Left ventricle myocardium superior (tissue), 1 donor: ENCODE data around the gene JADE1. TPM values are rescaled to one million over a fixed set of nuclear protein-coding genes. Genes with fewer than 3 reads are reported as not detected.

Source experiments
- ATAC-seq: fragments of 200-7000 bp; cut with Tn5 transposase; one replicate; pipeline ENCODE4 v1.9.1; 2020; ENCODE audit warnings: mild to moderate bottlenecking, moderate library complexity
- DNase-seq: peaks from one replicate; pipeline ENCODE4 v3.0.0-alpha.2; 2020
- intact Hi-C: fragments of 100-400 bp; cut with micrococcal nuclease; formaldehyde crosslinking; loops from one replicate; pipeline ENCODE4 v1.11.0; 2022
- total RNA-seq: library from RNA; stranded (reverse); fragmentation: NEBNext Ultra II Directional; extraction: Animal tissue kit (Norgen Biotek cat#: 25700); gene quantifications from one replicate; pipeline ENCODE4 v1.2.1, GENCODE V29; 2021
- donor health status: DM: no; HTN: yes; CAD: no; lungs with severe emphysema.

Gene JADE1
- total RNA-seq, 1 donor from 2014 or later = 24.4 TPM

GRCh38 chr4:128863312-128864075 lies 54.0 kb downstream of the JADE1 start:
- DNase-seq (peak; percentile 71), ATAC-seq (peak; percentile 62)
- intact Hi-C loops = loop anchor here (5.0 to 10.0 kb wide), 3 partner anchors 81 to 439 kb away; no protein-coding TSS in a partner anchor

- no peak for DNase-seq
- no peak for ATAC-seq
- intact Hi-C loops = loop anchor here (10.0 kb wide), 2 partner anchors 310 to 440 kb away; no protein-coding TSS in a partner anchor
Observed at GRCh38 chr4:128865132-128865531, 55.6 kb downstream of the JADE1 start.

GRCh38 chr4:128866269-128866668 lies 56.8 kb downstream of the JADE1 start:
- intact Hi-C loops = loop anchor here (10.0 kb wide), 2 partner anchors 311 to 441 kb away; no protein-coding TSS in a partner anchor
- ATAC-seq (no peak), DNase-seq (no peak)

- no peak for ATAC-seq
- intact Hi-C loops = loop anchor here (10.0 kb wide), 2 partner anchors 312 to 442 kb away; no protein-coding TSS in a partner anchor
- no peak for DNase-seq
Observed at GRCh38 chr4:128866691-128867090, 57.2 kb downstream of the JADE1 start.

GRCh38 chr4:128868758-128869157 lies 59.3 kb downstream of the JADE1 start:
- no peak for ATAC-seq
- DNase-seq = no peak
- intact Hi-C loops = loop anchor here (10.0 kb wide), 2 partner anchors 314 to 444 kb away; no protein-coding TSS in a partner anchor

GRCh38 chr4:128869776-128870509 lies 60.4 kb downstream of the JADE1 start:
- DNase-seq (no peak), ATAC-seq (no peak)
- intact Hi-C loops = loop anchor here (10.0 kb wide), 2 partner anchors 315 to 445 kb away; no protein-coding TSS in a partner anchor

- peak; percentile 23 for ATAC-seq
Observed at GRCh38 chr4:128871948-128872347, 62.4 kb downstream of the JADE1 start.

GRCh38 chr4:128876200-128876599 lies 66.7 kb downstream of the JADE1 start:
- DNase-seq (no peak), ATAC-seq (no peak)
- intact Hi-C loops = no loop called here

More at GRCh38 chr4:128871948-128872347, 62.4 kb downstream of the JADE1 start:
- intact Hi-C loops = no loop called here
- DNase-seq = no peak

- ATAC-seq = no peak
- intact Hi-C loops = no loop called here
- no peak for DNase-seq
Observed at GRCh38 chr4:128877934-128878333, 68.4 kb downstream of the JADE1 start.

GRCh38 chr4:128879283-128879682 lies 69.8 kb downstream of the JADE1 start:
- ATAC-seq (no peak), DNase-seq (no peak)
- intact Hi-C loops = no loop called here

GRCh38 chr4:128879971-128880370 lies 70.5 kb downstream of the JADE1 start:
- ATAC-seq (no peak), DNase-seq (no peak)
- intact Hi-C loops = no loop called here

- intact Hi-C loops = no loop called here
- ATAC-seq = no peak
Observed at GRCh38 chr4:128880662-128881061, 71.2 kb downstream of the JADE1 start.

GRCh38 chr4:128904821-128905220 lies 95.3 kb downstream of the JADE1 start:
- ATAC-seq (peak; percentile 19), DNase-seq (no peak)
- intact Hi-C loops = no loop called here

More at GRCh38 chr4:128880662-128881061, 71.2 kb downstream of the JADE1 start:
- DNase-seq = no peak

GRCh38 chr4:128906581-128906980 lies 97.1 kb downstream of the JADE1 start:
- DNase-seq (no peak), ATAC-seq (no peak)
- intact Hi-C loops = no loop called here

GRCh38 chr4:128907981-128908380 lies 98.5 kb downstream of the JADE1 start:
- ATAC-seq (no peak), DNase-seq (no peak)
- intact Hi-C loops = no loop called here

- intact Hi-C loops = no loop called here
- ATAC-seq (no peak), DNase-seq (no peak)
Observed at GRCh38 chr4:128908735-128909134, 99.2 kb downstream of the JADE1 start.

GRCh38 chr4:128913228-128913627 lies 103.7 kb downstream of the JADE1 start:
- intact Hi-C loops = no loop called here
- DNase-seq = no peak
- ATAC-seq = peak; percentile 21

GRCh38 chr4:128915544-128915943 lies 106.0 kb downstream of the JADE1 start:
- intact Hi-C loops = no loop called here
- DNase-seq (no peak), ATAC-seq (no peak)

GRCh38 chr4:128916832-128917231 lies 107.3 kb downstream of the JADE1 start:
- DNase-seq = no peak

GRCh38 chr4:128917781-128918180 lies 108.3 kb downstream of the JADE1 start:
- intact Hi-C loops = no loop called here
- DNase-seq (no peak), ATAC-seq (no peak)

More at GRCh38 chr4:128916832-128917231, 107.3 kb downstream of the JADE1 start:
- peak; percentile 47 for ATAC-seq
- intact Hi-C loops = no loop called here
